NCI-H1417 treated with DMSO at 0.1 percent for 48 hours (cell line): Measurements from ENCODE around the gene TMPRSS3.
"Not testable (repeated sequence)": the region's sequence is repeated elsewhere in the genome, so short reads cannot be mapped to it uniquely, and the experiment has no call there.

Experiments used
- DNase-seq: peaks from one replicate; lab custom pipeline; 2025; lab: John Stamatoyannopoulos, UW

TMPRSS3 gene

GRCh38 chr21:42427809-42428419 is 32.1 kb upstream of the TMPRSS3 start:
- no peak for DNase-seq

- DNase-seq: no peak
These were observed 31.1 kb upstream of the TMPRSS3 start for GRCh38 chr21:42426876-42427480.

- no peak for DNase-seq
These were observed 30.6 kb upstream of the TMPRSS3 start for GRCh38 chr21:42426424-42426823.

GRCh38 chr21:42425591-42425990 is 29.7 kb upstream of the TMPRSS3 start:
- DNase-seq: no peak

- no peak for DNase-seq
These were observed 29.2 kb upstream of the TMPRSS3 start for GRCh38 chr21:42424914-42425541.

GRCh38 chr21:42423685-42424084 is 27.8 kb upstream of the TMPRSS3 start:
- no peak for DNase-seq

- DNase-seq: no peak
These were observed 27.4 kb upstream of the TMPRSS3 start for GRCh38 chr21:42423197-42423675.

GRCh38 chr21:42421018-42421793 is 25.4 kb upstream of the TMPRSS3 start:
- DNase-seq: no peak

- no peak for DNase-seq
These were observed 24.0 kb upstream of the TMPRSS3 start for GRCh38 chr21:42419845-42420244.

GRCh38 chr21:42418886-42419285 is 23.0 kb upstream of the TMPRSS3 start:
- DNase-seq: no peak

- no peak for DNase-seq
These were observed 21.7 kb upstream of the TMPRSS3 start for GRCh38 chr21:42417533-42417932.

GRCh38 chr21:42414928-42415769 is 19.3 kb upstream of the TMPRSS3 start:
- no peak for DNase-seq

- DNase-seq: no peak
These were observed 18.7 kb upstream of the TMPRSS3 start for GRCh38 chr21:42414553-42414927.

- no peak for DNase-seq
These were observed 18.2 kb upstream of the TMPRSS3 start for GRCh38 chr21:42414066-42414465.

GRCh38 chr21:42413500-42413899 is 17.6 kb upstream of the TMPRSS3 start:
- no peak for DNase-seq

GRCh38 chr21:42413093-42413492 is 17.2 kb upstream of the TMPRSS3 start:
- no peak for DNase-seq

GRCh38 chr21:42412636-42412933 is 16.7 kb upstream of the TMPRSS3 start:
- DNase-seq: no peak

- DNase-seq: no peak
These were observed 16.2 kb upstream of the TMPRSS3 start for GRCh38 chr21:42411891-42412635.

GRCh38 chr21:42411197-42411869 is 15.5 kb upstream of the TMPRSS3 start:
- DNase-seq: no peak

GRCh38 chr21:42409366-42409765 is 13.5 kb upstream of the TMPRSS3 start:
- no peak for DNase-seq

GRCh38 chr21:42408718-42409117 is 12.9 kb upstream of the TMPRSS3 start:
- DNase-seq: not testable (repeated sequence)
